Progenitor cell of endocrine pancreas (in vitro differentiated cells): Measurements from ENCODE around the gene ME3. TPM values are rescaled to one million over a fixed set of nuclear protein-coding genes. Genes with fewer than 3 reads are reported as not detected.
"Not testable (repeated sequence)": the region's sequence is repeated elsewhere in the genome, so short reads cannot be mapped to it uniquely, and the experiment has no call there.

ENCODE experiments used
- DNase-seq: peaks from one replicate; pipeline ENCODE4 v3.0.0; 2021; ENCODE audit warnings: low spot score; ENCODE audit not compliant: unreplicated experiment
- H3K27ac Mint-ChIP-seq: 2 replicates; pipeline ENCODE4 v1.8.0; 2021; ENCODE audit warnings: mild to moderate bottlenecking, moderate library complexity, mixed read lengths
- H3K27me3 Mint-ChIP-seq: 2 replicates; pipeline ENCODE4 v1.8.0; 2021; ENCODE audit warnings: mixed read lengths
- H3K36me3 Mint-ChIP-seq: 2 replicates; pipeline ENCODE4 v1.8.0; 2022; ENCODE audit warnings: mixed read lengths; ENCODE audit not compliant: insufficient read depth
- H3K4me1 Mint-ChIP-seq: 2 replicates; pipeline ENCODE4 v1.8.0; 2021; ENCODE audit warnings: low read depth, mixed read lengths
- H3K4me3 Mint-ChIP-seq: 2 replicates; pipeline ENCODE4 v1.8.0; 2021; ENCODE audit warnings: low read depth, mild to moderate bottlenecking, moderate library complexity, mixed read lengths
- H3K9me3 Mint-ChIP-seq: 2 replicates; pipeline ENCODE4 v1.8.0; 2021; ENCODE audit warnings: low read depth, mixed read lengths
- CTCF ChIP-seq: fragments of 200-600 bp; sonication (generic); IDR thresholded peaks from one replicate; pipeline ENCODE4 v1.5.0; 2021; ENCODE audit warnings: antibody characterized with exemption, mild to moderate bottlenecking; ENCODE audit not compliant: unreplicated experiment
- total RNA-seq: library from RNA; stranded (reverse); gene quantifications from 2 replicates; pipeline ENCODE4 v1.2.1, GENCODE V29; 2021

ME3 gene
- total RNA-seq, 1 donor from 2014 or later, result 8.6 TPM

GRCh38 chr11:86624366-86624765, 48.0 kb downstream of the ME3 start:
- no peak for DNase-seq
- H3K27me3 Mint-ChIP-seq, result no peaks in the 10 kb centered on the region
- peaks cover 15% of the 10 kb centered on the region for H3K4me1 Mint-ChIP-seq
- H3K27ac Mint-ChIP-seq, result no peak overlapping the region
- no peak for TF ChIP-seq CTCF
- H3K4me3 Mint-ChIP-seq, result no peak overlapping the region
- peaks cover 3% of the 10 kb centered on the region for H3K9me3 Mint-ChIP-seq
- H3K36me3 Mint-ChIP-seq, result no peaks in the 10 kb centered on the region

GRCh38 chr11:86623736-86624135, 48.7 kb downstream of the ME3 start:
- Mint-ChIP-seq H3K27ac (no peak overlapping the region), H3K36me3 (no peaks in the 10 kb centered on the region), H3K27me3 (no peaks in the 10 kb centered on the region), H3K4me3 (no peak overlapping the region), H3K9me3 (peaks cover 5% of the 10 kb centered on the region), H3K4me1 (peaks cover 15% of the 10 kb centered on the region)
- TF ChIP-seq CTCF, result no peak
- DNase-seq, result no peak

GRCh38 chr11:86623041-86623621, 49.3 kb downstream of the ME3 start:
- H3K4me3 Mint-ChIP-seq, result no peak overlapping the region
- no peak for DNase-seq
- no peak for TF ChIP-seq CTCF
- peaks cover 5% of the 10 kb centered on the region for H3K9me3 Mint-ChIP-seq
- no peak overlapping the region for H3K27ac Mint-ChIP-seq
- no peaks in the 10 kb centered on the region for H3K27me3 Mint-ChIP-seq
- peaks cover 15% of the 10 kb centered on the region for H3K4me1 Mint-ChIP-seq
- H3K36me3 Mint-ChIP-seq, result no peaks in the 10 kb centered on the region

- Mint-ChIP-seq H3K27ac (no peak overlapping the region), H3K4me3 (no peak overlapping the region), H3K36me3 (no peaks in the 10 kb centered on the region), H3K4me1 (peaks cover 15% of the 10 kb centered on the region), H3K27me3 (no peaks in the 10 kb centered on the region), H3K9me3 (peaks cover 5% of the 10 kb centered on the region)
- no peak for DNase-seq
- no peak for TF ChIP-seq CTCF
Measured at GRCh38 chr11:86621854-86622253, 50.6 kb downstream of the ME3 start.

GRCh38 chr11:86620891-86621521, 51.4 kb downstream of the ME3 start:
- Mint-ChIP-seq H3K9me3 (peaks cover 5% of the 10 kb centered on the region), H3K36me3 (no peaks in the 10 kb centered on the region), H3K27ac (no peak overlapping the region), H3K4me1 (peaks cover 15% of the 10 kb centered on the region), H3K4me3 (no peak overlapping the region), H3K27me3 (no peaks in the 10 kb centered on the region)
- no peak for DNase-seq
- TF ChIP-seq CTCF, result no peak

GRCh38 chr11:86619428-86619827, 53.0 kb downstream of the ME3 start:
- H3K36me3 Mint-ChIP-seq, H3K27me3 Mint-ChIP-seq, H3K27ac Mint-ChIP-seq, H3K9me3 Mint-ChIP-seq, H3K4me3 Mint-ChIP-seq, DNase-seq: not testable (repeated sequence)
- H3K4me1 Mint-ChIP-seq, result peaks cover 15% of the 10 kb centered on the region
